T1000 (cell line): Measurements from ENCODE around the gene DNER.

Source experiments
- DNase-seq: peaks from one replicate; lab custom pipeline; 2025; ENCODE audit warnings: mixed read lengths; lab: John Stamatoyannopoulos, UW

The DNER gene

GRCh38 chr2:229434187-229434586 lies 280.2 kb downstream of the DNER start:
- no peak for DNase-seq

- DNase-seq: no peak
These were observed 281.0 kb downstream of the DNER start for GRCh38 chr2:229433351-229433750.

- no peak for DNase-seq
These were observed 282.9 kb downstream of the DNER start for GRCh38 chr2:229431327-229431954.

- no peak for DNase-seq
These were observed 284.8 kb downstream of the DNER start for GRCh38 chr2:229429589-229429988.

- DNase-seq: no peak
These were observed 287.9 kb downstream of the DNER start for GRCh38 chr2:229426464-229426863.

- no peak for DNase-seq
These were observed 288.8 kb downstream of the DNER start for GRCh38 chr2:229425598-229425997.

- no peak for DNase-seq
These were observed 292.3 kb downstream of the DNER start for GRCh38 chr2:229422063-229422462.

GRCh38 chr2:229419158-229419557 lies 295.2 kb downstream of the DNER start:
- DNase-seq: no peak

- no peak for DNase-seq
These were observed 296.4 kb downstream of the DNER start for GRCh38 chr2:229417916-229418315.

GRCh38 chr2:229417176-229417575 lies 297.2 kb downstream of the DNER start:
- DNase-seq: no peak

GRCh38 chr2:229416116-229416694 lies 298.1 kb downstream of the DNER start:
- peak; percentile 1 for DNase-seq

GRCh38 chr2:229414631-229415030 lies 299.7 kb downstream of the DNER start:
- no peak for DNase-seq

GRCh38 chr2:229412686-229413085 lies 301.7 kb downstream of the DNER start:
- no peak for DNase-seq

GRCh38 chr2:229410946-229411345 lies 303.4 kb downstream of the DNER start:
- DNase-seq: no peak

- no peak for DNase-seq
These were observed 304.1 kb downstream of the DNER start for GRCh38 chr2:229410264-229410663.

GRCh38 chr2:229409751-229410181 lies 304.6 kb downstream of the DNER start:
- peak; percentile 1 for DNase-seq

- no peak for DNase-seq
These were observed 305.4 kb downstream of the DNER start for GRCh38 chr2:229408962-229409361.

- peak; percentile 31 for DNase-seq
These were observed 306.0 kb downstream of the DNER start for GRCh38 chr2:229408356-229408755.

- peak; percentile 40 for DNase-seq
These were observed 307.2 kb downstream of the DNER start for GRCh38 chr2:229407170-229407569.

GRCh38 chr2:229405796-229406195 lies 308.6 kb downstream of the DNER start:
- no peak for DNase-seq

GRCh38 chr2:229403296-229403695 lies 311.1 kb downstream of the DNER start:
- no peak for DNase-seq

GRCh38 chr2:229401171-229401865 lies 313.0 kb downstream of the DNER start:
- DNase-seq: no peak

- no peak for DNase-seq
These were observed 320.4 kb downstream of the DNER start for GRCh38 chr2:229393926-229394325.
